Activated T-helper 9 cell treated with anti-CD3 and anti-CD28 coated beads, Interleukin-2, amount 50 U/mL, for 16 hours (primary cell): Measurements from ENCODE around the gene ST6GAL1.
A peak's percentile ranks its signal among the peaks of the same experiment; 100 is the strongest.
"Not testable (repeated sequence)": the region's sequence is repeated elsewhere in the genome, so short reads cannot be mapped to it uniquely, and the experiment has no call there.

Experiments
- DNase-seq: peaks from one replicate; pipeline ENCODE4 v3.0.0-alpha.2; 2020; ENCODE audit warnings: low read depth

The ST6GAL1 gene

DNA sequence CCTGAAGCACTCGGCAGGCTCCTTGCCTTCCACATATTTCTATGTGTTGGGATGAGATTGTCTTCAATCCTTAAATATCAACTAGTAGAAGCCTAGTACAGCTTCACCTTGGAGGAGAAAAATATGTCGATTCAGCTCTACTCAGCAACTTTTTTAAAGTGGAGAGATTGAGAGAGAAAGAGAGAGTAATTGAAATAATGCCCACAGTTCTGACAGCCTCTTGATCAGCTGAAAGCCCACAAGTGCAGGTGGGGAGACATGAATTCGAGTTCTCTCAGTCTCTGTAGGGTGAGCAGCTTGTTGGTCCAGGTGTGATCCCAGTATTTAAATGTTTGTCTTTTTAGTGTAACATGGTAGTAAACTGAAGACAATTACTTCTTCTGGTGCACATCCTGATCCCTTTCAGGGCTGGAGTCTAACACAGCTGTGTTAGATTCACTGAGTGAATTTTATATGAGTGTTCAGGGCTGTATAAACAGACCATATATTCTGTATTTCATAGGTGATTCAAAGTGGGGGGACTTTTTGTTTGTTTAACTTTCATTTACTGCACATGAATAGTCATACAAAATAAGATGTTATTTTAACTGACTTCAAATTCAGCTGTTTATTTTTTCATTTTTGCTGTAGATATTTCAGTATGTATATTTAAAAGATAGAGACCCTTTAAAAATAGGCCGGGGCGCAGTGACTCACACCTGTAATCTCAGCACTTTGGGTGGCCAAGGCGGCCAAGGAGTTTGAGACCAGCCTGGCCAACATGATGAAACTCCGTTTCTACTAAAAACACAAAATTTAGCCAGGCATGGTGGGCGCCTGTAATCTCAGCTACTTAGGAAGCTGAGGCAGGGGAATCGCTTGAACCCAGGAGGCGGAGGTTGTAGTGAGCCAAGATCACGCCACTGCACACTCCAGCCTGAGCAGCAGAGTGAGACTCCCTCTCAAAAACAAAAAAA, 64.0 kb downstream of the ST6GAL1 start:
- no peak for DNase-seq

DNA sequence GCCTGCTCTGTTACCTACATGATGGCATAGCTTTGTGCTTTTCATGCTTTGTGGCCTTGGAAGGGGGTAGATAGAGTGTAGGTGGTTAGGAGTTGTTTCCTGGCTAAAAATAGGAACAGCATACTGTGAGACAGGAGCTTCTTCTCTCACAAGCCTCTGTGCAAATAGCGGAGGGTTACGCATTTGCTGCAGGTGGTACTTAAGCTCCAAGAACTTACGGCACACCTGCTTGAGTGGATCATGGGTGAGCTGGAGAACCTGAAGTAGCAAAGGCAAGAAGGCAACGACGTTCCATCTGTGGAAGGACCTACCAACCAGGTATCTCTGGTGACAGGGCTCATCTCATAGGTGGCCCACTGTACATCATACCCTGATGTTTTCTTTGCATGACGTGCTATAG, 66.0 kb downstream of the ST6GAL1 start:
- DNase-seq = no peak

- no peak for DNase-seq
Observed at GRCh38 chr3:186997061-186997460, 66.7 kb downstream of the ST6GAL1 start.

GRCh38 chr3:186997473-186997939, 67.2 kb downstream of the ST6GAL1 start:
- no peak for DNase-seq

GRCh38 chr3:186998937-186999368, 68.6 kb downstream of the ST6GAL1 start:
- DNase-seq = no peak

DNA sequence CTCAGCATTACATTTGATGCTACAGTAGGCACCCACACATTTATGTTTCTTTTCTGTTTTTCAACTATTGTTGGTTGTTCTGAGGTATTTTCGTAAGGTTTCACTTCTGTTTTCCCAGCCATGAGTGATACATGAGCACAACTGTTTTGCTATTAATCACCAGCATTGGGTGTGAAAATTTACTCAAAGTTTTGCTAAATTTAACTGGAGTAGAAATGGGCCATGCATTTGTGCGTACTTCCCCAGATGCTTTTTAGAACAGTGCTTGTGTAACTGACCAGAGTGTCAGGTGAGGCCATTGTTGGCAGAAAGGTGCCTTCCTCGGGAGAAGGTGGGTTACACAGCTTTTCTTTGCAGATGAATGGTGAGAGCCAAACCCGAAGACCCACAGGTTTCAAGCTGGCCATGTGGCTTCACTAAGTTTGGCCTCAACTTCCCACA, 70.4 kb downstream of the ST6GAL1 start:
- DNase-seq = no peak

DNA sequence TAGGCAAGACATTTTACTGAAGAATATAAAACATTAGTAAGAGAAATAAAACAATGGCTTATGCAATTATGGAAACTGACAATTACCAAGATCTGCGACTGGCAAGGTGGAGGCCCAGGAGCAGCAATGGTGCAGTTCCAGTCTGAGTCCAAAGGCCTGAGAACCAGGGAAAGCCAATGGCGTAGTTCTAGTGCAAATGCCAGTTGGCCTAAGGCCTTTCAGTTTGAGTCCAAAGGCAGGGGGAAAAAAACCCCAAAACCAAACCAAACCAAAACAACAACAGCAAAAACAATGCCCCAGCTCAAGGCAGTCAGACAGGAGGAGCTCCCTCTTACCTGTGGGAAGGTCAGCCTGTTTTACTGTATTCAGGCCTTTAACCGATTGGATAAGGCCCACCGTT, 72.6 kb downstream of the ST6GAL1 start:
- no peak for DNase-seq

DNA sequence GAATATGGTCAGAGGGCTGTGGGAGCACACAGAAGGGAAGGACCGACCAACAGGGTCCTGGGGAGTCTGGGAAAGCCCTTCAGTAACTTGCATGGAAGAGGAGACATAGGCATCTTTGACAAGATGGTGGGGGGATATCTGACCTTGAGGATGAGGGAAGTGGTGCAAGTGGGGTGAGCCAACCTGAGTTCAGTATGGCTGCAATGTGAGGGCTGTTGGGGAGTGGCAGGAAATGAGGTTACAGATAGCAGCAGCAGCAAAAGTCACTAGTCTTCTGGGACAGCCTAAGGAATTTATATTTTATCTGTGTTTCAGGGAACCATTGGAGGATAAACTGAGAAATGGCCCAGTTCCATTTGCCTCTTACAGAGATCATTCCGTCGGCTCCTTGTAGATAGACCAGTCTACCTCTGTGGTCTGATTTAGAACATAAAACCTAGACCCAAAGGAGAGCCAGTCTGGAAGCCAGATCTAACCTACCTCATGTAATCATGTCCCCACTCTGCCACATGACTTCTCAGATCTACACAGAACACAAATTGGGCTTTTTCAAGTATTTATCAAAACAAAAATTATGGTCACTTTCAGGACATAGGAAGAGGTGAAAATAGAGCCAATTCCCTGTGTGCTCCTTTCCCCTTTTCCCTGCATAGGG, 75.6 kb downstream of the ST6GAL1 start:
- no peak for DNase-seq

- no peak for DNase-seq
Observed at GRCh38 chr3:187006864-187007630, 76.7 kb downstream of the ST6GAL1 start.

- not testable (repeated sequence) for DNase-seq
Observed at GRCh38 chr3:187010382-187010781, 80.1 kb downstream of the ST6GAL1 start.

GRCh38 chr3:187011915-187012314, 81.6 kb downstream of the ST6GAL1 start:
- DNase-seq = no peak

GRCh38 chr3:187012609-187013051, 82.3 kb downstream of the ST6GAL1 start:
- peak; percentile 17 for DNase-seq

GRCh38 chr3:187013159-187013716, 82.9 kb downstream of the ST6GAL1 start:
- no peak for DNase-seq

- no peak for DNase-seq
Observed at GRCh38 chr3:187014417-187014864, 84.1 kb downstream of the ST6GAL1 start.

GRCh38 chr3:187015903-187016638, 85.7 kb downstream of the ST6GAL1 start:
- no peak for DNase-seq

DNA sequence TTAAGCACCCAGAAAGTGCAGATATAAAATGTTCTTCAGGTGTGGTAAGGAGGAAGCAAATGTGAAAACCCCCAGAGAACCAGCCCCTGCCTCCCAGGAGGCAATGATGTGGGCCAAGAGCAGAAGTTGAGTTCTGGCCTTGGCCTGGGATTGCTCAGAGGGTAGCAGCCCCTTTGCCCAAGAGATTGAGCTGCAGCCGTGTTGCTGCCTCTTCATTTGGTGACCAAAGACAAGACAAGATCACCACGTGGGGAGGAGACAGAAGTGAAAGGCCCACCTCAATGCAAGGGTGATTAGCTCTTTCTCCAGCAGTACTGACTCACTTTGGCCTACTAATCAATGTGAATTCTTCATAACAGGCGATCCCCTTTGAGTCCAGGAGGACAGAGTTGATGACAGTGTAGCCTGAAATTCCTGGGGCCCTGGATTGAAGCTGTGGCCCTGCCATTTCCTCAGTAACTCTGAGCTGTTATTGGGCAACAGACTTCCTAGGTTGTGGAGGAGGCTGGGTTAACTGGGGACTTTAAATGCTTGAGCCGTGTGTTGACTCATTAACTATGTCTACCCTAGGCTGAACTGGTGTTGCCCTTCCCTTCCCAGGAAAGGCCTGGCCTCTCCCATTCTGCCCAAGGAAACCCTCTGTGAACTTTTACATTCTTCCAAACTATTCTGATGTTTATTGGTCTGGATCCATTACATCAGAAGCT, 86.5 kb downstream of the ST6GAL1 start:
- DNase-seq = no peak

- no peak for DNase-seq
Observed at GRCh38 chr3:187017511-187018230, 87.3 kb downstream of the ST6GAL1 start.

DNA sequence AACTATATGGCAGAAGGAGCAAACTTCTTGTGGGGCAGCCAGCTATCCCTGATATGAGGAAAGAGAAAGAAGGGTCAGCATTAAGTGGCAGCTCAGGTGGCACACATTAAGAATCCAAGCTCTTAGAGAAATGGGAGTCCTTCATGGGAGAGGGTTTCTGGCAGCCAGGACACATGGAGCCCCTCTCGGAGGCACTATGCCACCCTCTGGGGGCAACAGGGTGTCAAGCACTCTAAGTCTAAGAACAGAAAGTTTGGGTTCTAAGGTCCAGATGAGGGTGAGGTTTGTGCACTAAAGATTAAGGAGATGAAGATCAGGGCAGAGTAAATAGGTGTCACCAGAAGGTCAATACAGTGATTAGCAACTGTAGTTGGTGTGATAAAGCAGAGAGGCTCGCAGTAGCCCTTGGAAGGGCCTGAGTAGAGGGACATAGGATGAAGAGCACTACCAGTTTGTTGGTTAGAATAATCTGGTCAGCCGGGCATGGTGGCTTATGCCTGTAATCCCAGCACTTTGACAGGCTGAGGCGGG, 89.3 kb downstream of the ST6GAL1 start:
- DNase-seq = no peak

- DNase-seq = no peak
Observed at GRCh38 chr3:187020376-187020775, 90.0 kb downstream of the ST6GAL1 start.
